ENCODE results near the gene KIF3C. TPM values are rescaled to one million over a fixed set of nuclear protein-coding genes. Genes with fewer than 3 reads are reported as not detected.

The KIF3C gene
- total RNA-seq, 2 donors from 2014 or later = 42.9 to 51.4 TPM

GRCh38 chr2:25955869-25956535 is 26.3 kb downstream of the KIF3C start:
- Histone ChIP-seq H3K4me3 (ENCODE audit: low read length) (no peak overlapping the region), H3K27me3 (ENCODE audit: control insufficient read depth, insufficient read depth, low read length, poor library complexity, severe bottlenecking) (no peaks in the 10 kb centered on the region), H3K27ac (ENCODE audit: low read depth, low read length) (no peak overlapping the region), H3K9ac (ENCODE audit: extremely low read depth, low read length, poor library complexity, severe bottlenecking) (no peak overlapping the region), H3K4me1 (ENCODE audit: control insufficient read depth, insufficient read depth, low read length) (no peaks in the 10 kb centered on the region), H3K9me3 (ENCODE audit: control insufficient read depth, low read length) (no peaks in the 10 kb centered on the region), H3K36me3 (ENCODE audit: control insufficient read depth, insufficient read depth, low read length) (peaks cover 9% of the 10 kb centered on the region)
- TF ChIP-seq, protein P1, sequence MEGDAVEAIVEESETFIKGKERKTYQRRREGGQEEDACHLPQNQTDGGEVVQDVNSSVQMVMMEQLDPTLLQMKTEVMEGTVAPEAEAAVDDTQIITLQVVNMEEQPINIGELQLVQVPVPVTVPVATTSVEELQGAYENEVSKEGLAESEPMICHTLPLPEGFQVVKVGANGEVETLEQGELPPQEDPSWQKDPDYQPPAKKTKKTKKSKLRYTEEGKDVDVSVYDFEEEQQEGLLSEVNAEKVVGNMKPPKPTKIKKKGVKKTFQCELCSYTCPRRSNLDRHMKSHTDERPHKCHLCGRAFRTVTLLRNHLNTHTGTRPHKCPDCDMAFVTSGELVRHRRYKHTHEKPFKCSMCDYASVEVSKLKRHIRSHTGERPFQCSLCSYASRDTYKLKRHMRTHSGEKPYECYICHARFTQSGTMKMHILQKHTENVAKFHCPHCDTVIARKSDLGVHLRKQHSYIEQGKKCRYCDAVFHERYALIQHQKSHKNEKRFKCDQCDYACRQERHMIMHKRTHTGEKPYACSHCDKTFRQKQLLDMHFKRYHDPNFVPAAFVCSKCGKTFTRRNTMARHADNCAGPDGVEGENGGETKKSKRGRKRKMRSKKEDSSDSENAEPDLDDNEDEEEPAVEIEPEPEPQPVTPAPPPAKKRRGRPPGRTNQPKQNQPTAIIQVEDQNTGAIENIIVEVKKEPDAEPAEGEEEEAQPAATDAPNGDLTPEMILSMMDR (conservative IDR thresholded peaks at IDR 0.05) = peak; percentile 59
- Mint-ChIP-seq H3K27ac (no peak overlapping the region), H3K4me3 (no peak overlapping the region), H3K9me3 (no peaks in the 10 kb centered on the region), H3K27me3 (ENCODE audit: insufficient read depth) (no peaks in the 10 kb centered on the region), H3K36me3 (ENCODE audit: low read depth) (peaks cover 24% of the 10 kb centered on the region), H3K4me1 (no peaks in the 10 kb centered on the region)
- DNase-seq = no peak
- WGBS, 2 experiments (ENCODE audit: insufficient coverage in 1 of 2, insufficient read length in 1 of 2) = 91 to 92% methylated on average over 4 to 7 of the region's 7 CpGs

GRCh38 chr2:25955036-25955435 is 27.3 kb downstream of the KIF3C start:
- H3K9ac ChIP-seq (ENCODE audit: extremely low read depth, low read length, poor library complexity, severe bottlenecking) = no peak overlapping the region
- WGBS, 2 experiments (ENCODE audit: insufficient coverage in 1 of 2, insufficient read length in 1 of 2) = 83 to 89% methylated on average over 5 to 7 of the region's 7 CpGs
- H3K4me3 Mint-ChIP-seq = no peak overlapping the region
- peak overlapping the region; percentile 64 for H3K27ac Mint-ChIP-seq
- no peak for DNase-seq
- TF ChIP-seq, protein P1 (conservative IDR thresholded peaks at IDR 0.05) = no peak
- H3K27me3 Mint-ChIP-seq (ENCODE audit: insufficient read depth) = no peaks in the 10 kb centered on the region
- no peak overlapping the region for H3K4me3 ChIP-seq (ENCODE audit: low read length)
- H3K27me3 ChIP-seq (ENCODE audit: control insufficient read depth, insufficient read depth, low read length, poor library complexity, severe bottlenecking) = no peaks in the 10 kb centered on the region
- no peaks in the 10 kb centered on the region for H3K9me3 Mint-ChIP-seq
- H3K4me1 ChIP-seq (ENCODE audit: control insufficient read depth, insufficient read depth, low read length) = no peaks in the 10 kb centered on the region
- no peaks in the 10 kb centered on the region for H3K4me1 Mint-ChIP-seq
- no peaks in the 10 kb centered on the region for H3K9me3 ChIP-seq (ENCODE audit: control insufficient read depth, low read length)
- H3K27ac ChIP-seq (ENCODE audit: low read depth, low read length) = no peak overlapping the region
- H3K36me3 Mint-ChIP-seq (ENCODE audit: low read depth) = peaks cover 26% of the 10 kb centered on the region
- peaks cover 10% of the 10 kb centered on the region for H3K36me3 ChIP-seq (ENCODE audit: control insufficient read depth, insufficient read depth, low read length)

GRCh38 chr2:25954199-25954752 is 28.0 kb downstream of the KIF3C start:
- no peak overlapping the region for H3K9ac ChIP-seq (ENCODE audit: extremely low read depth, low read length, poor library complexity, severe bottlenecking)
- no peaks in the 10 kb centered on the region for H3K4me1 ChIP-seq (ENCODE audit: control insufficient read depth, insufficient read depth, low read length)
- no peaks in the 10 kb centered on the region for H3K9me3 Mint-ChIP-seq
- H3K4me3 ChIP-seq (ENCODE audit: low read length) = no peak overlapping the region
- no peak overlapping the region for H3K27ac Mint-ChIP-seq
- TF ChIP-seq, protein P1 (conservative IDR thresholded peaks at IDR 0.05) = no peak
- no peaks in the 10 kb centered on the region for H3K4me1 Mint-ChIP-seq
- H3K36me3 ChIP-seq (ENCODE audit: control insufficient read depth, insufficient read depth, low read length) = peaks cover 8% of the 10 kb centered on the region
- H3K36me3 Mint-ChIP-seq (ENCODE audit: low read depth) = peaks cover 24% of the 10 kb centered on the region
- H3K27ac ChIP-seq (ENCODE audit: low read depth, low read length) = no peak overlapping the region
- peak; percentile 74 for DNase-seq
- H3K27me3 Mint-ChIP-seq (ENCODE audit: insufficient read depth) = no peaks in the 10 kb centered on the region
- H3K27me3 ChIP-seq (ENCODE audit: control insufficient read depth, insufficient read depth, low read length, poor library complexity, severe bottlenecking) = no peaks in the 10 kb centered on the region
- no peaks in the 10 kb centered on the region for H3K9me3 ChIP-seq (ENCODE audit: control insufficient read depth, low read length)
- H3K4me3 Mint-ChIP-seq = no peak overlapping the region
- WGBS, 2 experiments (ENCODE audit: insufficient coverage in 1 of 2, insufficient read length in 1 of 2) = 86 to 87% methylated on average over 10 to 21 of the region's 21 CpGs
